Esophagus (tissue), 2 donors: ENCODE results near the gene RXRA. TPM values are rescaled to one million over a fixed set of nuclear protein-coding genes. Genes with fewer than 3 reads are reported as not detected.
A peak's percentile ranks its signal among the peaks of the same experiment; 100 is the strongest.

Experiments
- H3K27ac ChIP-seq, 2 donors: one replicate each; pipeline ENCODE4 v1.5.1; 2013; ENCODE audit warnings: low read depth in 2 of 2, mild to moderate bottlenecking in 2 of 2, inconsistent platforms in 1 of 2, low read length in 1 of 2, moderate library complexity in 1 of 2
- H3K27me3 ChIP-seq, 2 donors: one replicate each; pipeline ENCODE4 v1.6.1; 2013; ENCODE audit warnings: low read length in 2 of 2, control low read depth in 1 of 2, mild to moderate bottlenecking in 1 of 2; ENCODE audit not compliant: insufficient read depth in 2 of 2, control insufficient read depth in 1 of 2
- H3K36me3 ChIP-seq, 2 donors: one replicate each; pipeline ENCODE4 v1.6.1; 2013; ENCODE audit warnings: low read length in 1 of 2; ENCODE audit not compliant: control insufficient read depth in 2 of 2, insufficient read depth in 2 of 2
- H3K4me1 ChIP-seq, 2 donors: one replicate each; pipeline ENCODE4 v1.6.1; 2013; ENCODE audit warnings: low read length in 1 of 2; ENCODE audit not compliant: control insufficient read depth in 2 of 2, insufficient read depth in 2 of 2
- H3K4me3 ChIP-seq, 2 donors: one replicate each; pipeline ENCODE4 v1.5.1; 2013; ENCODE audit warnings: low read length in 2 of 2, mild to moderate bottlenecking in 2 of 2, low read depth in 1 of 2, moderate library complexity in 1 of 2
- H3K9me3 ChIP-seq, 2 donors: one replicate each; pipeline ENCODE4 v1.6.1; 2013; ENCODE audit warnings: mild to moderate bottlenecking in 2 of 2, low read depth in 1 of 2, low read length in 1 of 2, moderate library complexity in 1 of 2; ENCODE audit not compliant: control insufficient read depth in 2 of 2, insufficient read depth in 1 of 2
- WGBS, 2 donors: extraction: QIAGEN DNeasy Blood & Tissue Kit; methylation state at CpG; one replicate each; pipeline ENCODE4 v1.1.7; 2013; 5-methylcytosine and 5-hydroxymethylcytosine counted together
- polyA plus RNA-seq, 2 donors: library from polyadenylated mRNA; stranded (reverse); fragments of 200-250 nt; gene quantifications; one replicate each; pipeline ENCODE4 v1.2.3, GENCODE V29; 2013
- donor health status: healthy with polysubstance abuse.
- donor health status: Bipolar disorder and iron deficiency.

Gene RXRA
- polyA plus RNA-seq, 2 donors, result 31.4 to 63.4 TPM

DNA sequence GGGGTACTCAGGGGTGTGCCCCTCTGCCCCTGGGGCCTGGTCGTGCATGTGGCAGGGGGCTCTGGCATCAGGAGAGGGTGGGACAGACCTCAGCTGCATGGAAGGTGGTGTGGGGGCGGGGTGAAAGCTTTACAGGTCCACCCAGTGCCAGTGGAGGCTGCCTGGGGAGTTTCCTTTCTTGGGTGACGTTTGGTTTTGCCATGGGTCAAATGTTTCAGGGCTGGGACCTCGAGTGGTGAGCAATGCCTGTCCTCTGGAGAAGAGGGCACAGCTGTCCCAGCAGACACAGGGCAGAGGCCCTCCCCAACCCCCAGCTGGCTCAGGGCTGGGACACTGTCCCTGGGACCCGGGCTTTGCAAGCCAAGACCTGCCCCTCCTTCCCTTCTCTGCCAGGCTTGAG lies 3.6 kb downstream of the RXRA start:
- Histone ChIP-seq H3K27me3 (no peaks in the 10 kb centered on the region), H3K9me3 (no peaks in the 10 kb centered on the region), H3K4me3 (peak overlapping the region; percentile 72 to 91), H3K36me3 (no peaks in the 10 kb centered on the region), H3K27ac (peak overlapping the region; percentile 92 to 98), H3K4me1 (peaks cover 40 to 71% of the 10 kb centered on the region in 2 donors)
- WGBS, 2 donors, result 22 to 24% methylated on average over 5 of the region's 5 CpGs

DNA sequence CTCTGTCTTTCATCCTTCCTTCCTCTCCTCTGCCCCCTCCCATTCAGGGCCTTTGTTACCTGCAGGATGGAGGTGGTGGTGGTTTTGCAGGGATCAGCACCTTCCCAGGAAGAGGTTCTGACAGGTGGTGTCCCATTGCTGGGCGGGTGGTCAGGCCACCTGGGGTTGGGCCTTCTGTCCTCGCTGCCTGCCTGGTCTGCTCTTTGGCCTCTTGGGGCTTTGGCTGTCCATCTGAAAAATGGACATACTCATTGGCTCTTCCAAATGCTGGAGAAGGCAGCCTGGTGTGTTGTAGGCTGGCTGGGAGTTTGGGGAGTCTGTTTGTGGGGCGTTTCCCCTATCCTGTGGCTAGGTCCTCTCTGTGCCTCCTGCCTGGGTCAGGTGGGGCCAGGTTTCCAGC lies 4.3 kb downstream of the RXRA start:
- H3K4me1 ChIP-seq, result peaks cover 43 to 74% of the 10 kb centered on the region in 2 donors
- H3K4me3 ChIP-seq, result no peak overlapping the region
- no peaks in the 10 kb centered on the region for H3K27me3 ChIP-seq
- H3K27ac ChIP-seq, result peak overlapping the region; percentile 92 to 98
- no peaks in the 10 kb centered on the region for H3K9me3 ChIP-seq
- no peaks in the 10 kb centered on the region for H3K36me3 ChIP-seq
- 68 to 80% methylated on average over 3 of the region's 3 CpGs for WGBS, 2 donors

DNA sequence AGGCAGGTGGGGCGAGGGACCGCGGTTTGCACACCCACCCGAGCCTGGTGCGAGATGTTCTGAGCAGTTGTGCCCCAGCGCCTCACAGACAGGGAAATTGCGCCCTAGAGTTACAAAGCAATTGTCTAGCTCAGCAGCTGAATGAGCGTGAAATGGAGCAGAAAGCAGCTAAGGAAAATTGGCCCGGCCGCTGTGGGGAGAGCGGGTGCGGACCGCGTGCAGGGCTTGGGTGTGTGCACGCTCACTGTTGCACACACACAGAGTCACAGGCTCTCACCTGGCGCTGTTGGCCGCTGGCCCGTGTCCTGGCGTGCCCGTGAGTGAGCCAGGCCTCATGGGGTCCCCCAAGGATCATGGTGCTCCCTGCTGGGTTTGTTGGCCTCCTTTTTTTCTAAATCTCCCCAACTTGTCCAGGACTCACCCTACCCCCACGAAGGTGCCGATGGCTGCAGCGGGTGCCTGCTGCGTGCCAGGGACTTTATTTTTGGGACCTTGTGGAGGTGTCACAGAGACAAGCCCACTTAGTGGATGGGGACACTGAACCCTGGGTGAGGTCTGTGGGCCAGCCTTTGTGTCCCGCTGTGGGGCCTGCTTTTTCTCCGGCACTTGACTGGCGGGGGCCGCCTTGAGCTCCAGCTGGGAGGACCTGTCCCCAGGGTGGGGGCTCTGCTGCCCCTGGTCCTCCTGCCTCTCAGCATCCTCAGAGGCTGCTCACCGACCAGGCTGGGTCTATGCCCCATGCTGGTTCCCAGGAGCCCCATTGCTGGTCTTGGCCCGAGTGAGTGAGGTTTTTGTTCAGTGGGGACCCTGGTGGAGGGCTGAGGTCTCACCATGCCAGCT lies 5.2 kb downstream of the RXRA start:
- 65 to 74% methylated on average over 30 of the region's 30 CpGs for WGBS, 2 donors
- peak overlapping the region; percentile 92 to 98 for H3K27ac ChIP-seq
- H3K4me1 ChIP-seq, result peaks cover 50 to 81% of the 10 kb centered on the region in 2 donors
- no peaks in the 10 kb centered on the region for H3K27me3 ChIP-seq
- H3K9me3 ChIP-seq, result no peaks in the 10 kb centered on the region
- H3K4me3 ChIP-seq, result peak overlapping the region in 1 of 2 donors; percentile 18
- peaks cover 0 to 2% of the 10 kb centered on the region in 2 donors for H3K36me3 ChIP-seq

DNA sequence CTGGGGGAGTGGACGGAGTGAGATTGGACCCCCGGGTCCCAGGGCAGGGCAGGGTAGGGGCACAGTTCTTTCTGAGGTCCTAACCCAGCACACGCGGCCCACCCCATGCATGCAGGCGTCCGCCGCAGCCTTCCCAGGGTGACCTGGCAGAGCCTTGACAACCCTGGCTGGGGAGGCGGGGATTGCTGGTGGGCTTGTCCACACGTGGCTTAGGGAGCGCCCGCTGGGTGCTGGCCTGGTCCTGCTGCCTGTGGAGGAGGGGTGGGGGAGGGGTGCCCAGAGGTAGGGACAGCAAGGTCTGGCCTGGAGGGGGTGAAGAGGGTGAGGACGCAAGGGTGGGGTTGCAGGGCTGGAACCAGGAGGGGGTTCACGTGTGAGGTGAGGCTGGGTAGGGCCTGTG lies 6.0 kb downstream of the RXRA start:
- Histone ChIP-seq H3K9me3 (no peaks in the 10 kb centered on the region), H3K27ac (peak overlapping the region in 1 of 2 donors; percentile 98), H3K4me3 (no peak overlapping the region), H3K4me1 (peaks cover 55 to 81% of the 10 kb centered on the region in 2 donors), H3K27me3 (no peaks in the 10 kb centered on the region), H3K36me3 (peaks cover 0 to 2% of the 10 kb centered on the region in 2 donors)
- WGBS, 2 donors, result 80 to 81% methylated on average over 13 of the region's 13 CpGs

DNA sequence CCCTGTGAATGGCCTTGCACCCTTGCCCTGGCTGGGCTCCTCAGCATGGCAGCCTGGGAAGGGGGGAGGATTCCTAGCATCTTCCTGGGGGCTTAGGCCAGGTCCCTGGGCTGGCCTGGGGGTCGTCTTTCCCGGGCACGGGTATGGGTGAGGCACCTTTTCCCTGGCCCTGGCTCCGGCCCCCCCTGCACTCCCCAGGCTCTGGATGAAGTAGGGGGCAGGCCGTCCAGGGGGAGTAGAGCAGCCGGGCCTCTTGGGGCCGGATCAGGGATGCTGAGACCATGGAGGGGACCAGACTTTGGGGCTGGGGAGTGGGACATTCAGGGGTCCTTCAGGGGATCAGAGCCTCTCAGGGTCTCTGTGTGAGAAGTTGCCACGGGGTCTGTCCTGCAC lies 6.6 kb downstream of the RXRA start:
- WGBS, 2 donors, result 67 to 72% methylated on average over 8 of the region's 8 CpGs
- Histone ChIP-seq H3K27me3 (no peaks in the 10 kb centered on the region), H3K36me3 (peaks cover 0 to 7% of the 10 kb centered on the region in 2 donors), H3K4me3 (no peak overlapping the region), H3K4me1 (peaks cover 61 to 78% of the 10 kb centered on the region in 2 donors), H3K27ac (peak overlapping the region in 1 of 2 donors; percentile 60), H3K9me3 (no peaks in the 10 kb centered on the region)

DNA sequence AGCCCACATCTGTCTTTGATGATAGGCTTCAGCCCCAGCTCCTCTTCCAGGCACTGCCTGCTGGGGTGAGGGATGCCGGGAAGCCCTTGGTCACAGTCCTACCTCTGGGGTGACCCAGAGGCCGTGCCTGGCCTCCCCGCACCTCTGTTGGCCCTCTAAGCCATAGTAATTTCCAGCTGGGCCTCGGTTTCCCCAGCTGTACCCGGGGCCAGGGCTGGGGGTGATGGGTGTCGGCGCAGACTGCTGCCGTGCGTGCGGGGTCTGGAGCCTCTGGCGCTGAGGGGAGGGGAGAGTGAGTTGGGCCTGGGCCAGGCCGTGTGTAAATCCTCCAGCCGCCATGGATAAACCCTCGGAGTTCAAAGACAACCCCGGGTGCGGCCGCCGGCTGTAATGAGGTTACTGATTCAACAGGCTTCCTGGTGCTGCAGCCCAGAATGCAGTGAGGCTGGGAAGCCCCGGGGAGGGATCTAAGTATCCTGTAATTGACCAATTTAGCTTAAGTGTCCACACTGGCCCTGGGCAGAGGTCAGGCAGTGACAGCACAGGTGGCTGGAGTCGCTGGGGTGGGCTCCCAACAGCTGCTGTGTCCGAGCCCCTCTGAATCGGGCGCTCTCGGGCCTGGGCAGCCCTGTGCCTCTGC lies 7.1 kb downstream of the RXRA start:
- Histone ChIP-seq H3K9me3 (no peaks in the 10 kb centered on the region), H3K36me3 (peaks cover 0 to 8% of the 10 kb centered on the region in 2 donors), H3K4me3 (no peak overlapping the region), H3K27ac (peak overlapping the region in 1 of 2 donors; percentile 75), H3K4me1 (peaks cover 63 to 78% of the 10 kb centered on the region in 2 donors), H3K27me3 (no peaks in the 10 kb centered on the region)
- 46 to 50% methylated on average over 24 of the region's 24 CpGs for WGBS, 2 donors

DNA sequence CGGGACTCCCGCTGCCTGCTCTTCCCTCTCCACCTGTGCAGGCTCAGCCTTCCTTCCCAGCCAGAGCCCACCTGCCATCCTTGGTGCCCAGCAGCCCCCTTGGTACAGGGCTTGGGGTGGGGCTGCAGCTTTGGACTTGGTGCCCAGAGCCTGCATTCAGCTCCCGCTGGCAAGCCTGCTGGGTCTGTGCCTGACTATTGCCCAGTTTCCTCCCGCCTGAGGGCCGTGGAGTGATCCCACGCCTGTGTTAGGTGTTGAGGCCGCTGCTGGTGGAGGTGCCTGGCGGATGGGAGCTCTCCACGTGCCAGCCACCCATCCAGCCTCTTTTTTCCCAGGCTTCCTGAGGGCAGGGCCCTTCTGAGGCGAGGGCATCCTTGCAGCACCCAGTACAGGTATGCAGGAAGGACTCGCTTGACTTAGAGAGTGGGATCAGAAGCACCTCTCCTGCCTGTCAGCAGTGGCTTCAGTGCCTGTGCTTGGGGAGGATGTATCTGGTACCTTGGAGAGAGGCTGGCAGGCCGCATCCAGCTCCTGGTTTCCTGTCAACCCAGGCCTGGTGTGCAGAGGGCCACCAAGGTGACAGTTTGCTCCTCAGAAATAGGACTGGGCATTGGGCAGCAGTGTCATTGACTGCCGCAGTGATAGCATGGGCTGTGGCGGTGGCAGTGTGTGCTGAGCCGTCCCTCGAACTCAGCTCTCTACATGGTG lies 7.8 kb downstream of the RXRA start:
- Histone ChIP-seq H3K4me3 (no peak overlapping the region), H3K27me3 (no peaks in the 10 kb centered on the region), H3K27ac (peak overlapping the region in 1 of 2 donors; percentile 75), H3K36me3 (peaks cover 0 to 9% of the 10 kb centered on the region in 2 donors), H3K9me3 (no peaks in the 10 kb centered on the region), H3K4me1 (peaks cover 67 to 80% of the 10 kb centered on the region in 2 donors)
- 64 to 68% methylated on average over 16 of the region's 16 CpGs for WGBS, 2 donors

DNA sequence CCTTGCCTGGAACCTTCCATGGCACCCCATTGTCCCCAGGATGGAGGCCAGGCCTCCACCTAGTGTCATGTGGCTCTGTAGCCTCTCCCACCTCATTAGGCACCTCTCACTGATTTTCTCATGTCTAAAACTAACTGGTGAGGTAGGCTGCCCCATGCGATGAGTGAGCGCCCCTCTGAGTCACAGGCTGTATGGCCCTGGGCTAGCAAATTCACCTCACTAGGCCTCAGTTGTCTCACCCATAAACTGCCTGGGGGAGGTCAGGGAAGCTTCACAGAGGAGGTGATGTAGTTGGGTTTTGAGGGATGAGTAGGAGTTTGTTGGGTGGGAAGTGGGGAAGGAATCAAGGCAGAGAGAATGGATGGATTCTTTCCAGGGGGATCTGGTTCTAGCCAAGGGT lies 8.8 kb downstream of the RXRA start:
- H3K9me3 ChIP-seq, result no peaks in the 10 kb centered on the region
- H3K27me3 ChIP-seq, result no peaks in the 10 kb centered on the region
- H3K27ac ChIP-seq, result no peak overlapping the region
- H3K36me3 ChIP-seq, result peaks cover 0 to 13% of the 10 kb centered on the region in 2 donors
- peaks cover 62 to 81% of the 10 kb centered on the region in 2 donors for H3K4me1 ChIP-seq
- H3K4me3 ChIP-seq, result no peak overlapping the region
- 84 to 88% methylated on average over 2 of the region's 2 CpGs for WGBS, 2 donors

DNA sequence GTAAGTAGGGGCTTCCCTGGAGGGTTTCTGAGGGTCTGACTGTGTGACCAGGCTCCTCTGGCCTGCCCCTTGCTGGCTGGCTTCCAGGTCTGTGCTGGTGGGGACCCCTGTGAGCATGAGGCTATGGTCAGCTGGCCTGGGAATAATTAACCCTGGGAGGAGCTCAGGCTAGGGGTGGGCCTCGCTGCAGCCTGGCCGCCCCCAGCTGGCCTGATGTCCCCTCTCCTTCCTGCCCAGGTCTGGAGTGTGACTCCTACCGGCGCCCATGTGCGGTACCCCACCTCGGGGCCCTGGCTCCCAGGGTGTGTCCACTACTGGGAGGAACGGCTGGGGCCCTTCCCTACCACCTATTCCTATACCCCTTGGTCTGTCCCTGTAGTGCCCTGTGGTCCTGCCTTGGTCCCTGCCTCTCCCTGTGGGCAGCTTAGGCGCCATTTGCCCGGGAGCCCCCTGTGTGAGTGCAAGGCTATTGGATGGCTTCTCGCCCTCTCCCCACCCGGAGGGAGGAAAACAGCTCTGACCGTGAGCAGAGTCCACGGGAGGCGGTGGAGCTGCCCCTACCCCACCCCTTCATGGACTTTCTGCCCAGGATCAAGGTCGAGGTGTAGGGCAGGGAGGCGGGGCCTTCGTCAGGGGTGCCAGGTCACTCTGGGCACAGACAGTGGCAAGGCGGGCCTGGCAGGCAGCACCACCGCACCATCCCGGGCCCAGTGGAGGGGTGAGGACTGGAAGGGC lies 9.4 kb downstream of the RXRA start:
- H3K27ac ChIP-seq, result no peak overlapping the region
- H3K9me3 ChIP-seq, result no peaks in the 10 kb centered on the region

More for the DNA sequence above, 9.4 kb downstream of the RXRA start:
- Histone ChIP-seq H3K36me3 (peaks cover 0 to 13% of the 10 kb centered on the region in 2 donors), H3K4me1 (peaks cover 67 to 81% of the 10 kb centered on the region in 2 donors), H3K27me3 (no peaks in the 10 kb centered on the region), H3K4me3 (no peak overlapping the region)
- WGBS, 2 donors, result 62 to 82% methylated on average over 14 to 20 of the region's 20 CpGs
